Immature natural killer cell (primary cell): ENCODE data around the gene HID1. TPM values are rescaled to one million over a fixed set of nuclear protein-coding genes. Genes with fewer than 3 reads are reported as not detected.

Experiments used
- DNase-seq, 3 donors: peaks; one replicate each; pipeline ENCODE4 v3.0.0; 2022; ENCODE audit warnings: mixed read lengths in 1 of 3
- H3K27ac Mint-ChIP-seq, 6 donors: one replicate each; pipeline ENCODE4 v1.8.0; 2020; ENCODE audit warnings: mixed read lengths in 6 of 6, mild to moderate bottlenecking in 5 of 6, inconsistent platforms in 4 of 6, moderate library complexity in 3 of 6
- H3K27me3 Mint-ChIP-seq, 3 donors: one replicate each; pipeline ENCODE4 v1.8.0; 2020 to 2021; ENCODE audit warnings: low read depth in 3 of 3, mild to moderate bottlenecking in 3 of 3, mixed read lengths in 3 of 3, moderate library complexity in 3 of 3, inconsistent platforms in 1 of 3
- H3K36me3 Mint-ChIP-seq, 3 donors: one replicate each; pipeline ENCODE4 v1.8.0; 2020; ENCODE audit warnings: mixed read lengths in 3 of 3, inconsistent platforms in 2 of 3, mild to moderate bottlenecking in 2 of 3
- H3K4me1 Mint-ChIP-seq, 2 donors: one replicate each; pipeline ENCODE4 v1.8.0; 2020; ENCODE audit warnings: inconsistent platforms in 2 of 2, mild to moderate bottlenecking in 2 of 2, mixed read lengths in 2 of 2, moderate library complexity in 1 of 2
- H3K4me3 Mint-ChIP-seq, 5 donors: one replicate each; pipeline ENCODE4 v1.8.0; 2020; ENCODE audit warnings: mild to moderate bottlenecking in 5 of 5, mixed read lengths in 5 of 5, inconsistent platforms in 3 of 5, moderate library complexity in 3 of 5
- H3K9me3 Mint-ChIP-seq, 6 donors: one replicate each; pipeline ENCODE4 v1.8.0; 2020; ENCODE audit warnings: mild to moderate bottlenecking in 6 of 6, mixed read lengths in 6 of 6, inconsistent platforms in 4 of 6, moderate library complexity in 3 of 6
- polyA plus RNA-seq, 3 donors: library from polyadenylated mRNA; unstranded; fragments of 300-500 nt; fragmentation: Illumina TruSeq; gene quantifications; one replicate each; pipeline ENCODE4 v1.2.3, GENCODE V29; 2021

Gene HID1
- polyA plus RNA-seq, 3 donors from 2014 or later, result 0.34 to 0.94 TPM; not detected in 1

- Mint-ChIP-seq H3K4me1 (peaks cover 0 to 1% of the 10 kb centered on the region in 2 donors), H3K9me3 (peaks cover 0 to 3% (median 0%) of the 10 kb centered on the region in 6 donors), H3K27me3 (peaks cover 13 to 16% (median 13%) of the 10 kb centered on the region in 3 donors), H3K27ac (no peak overlapping the region), H3K36me3 (no peaks in the 10 kb centered on the region), H3K4me3 (no peak overlapping the region)
- DNase-seq, result no peak
These were observed 31.3 kb downstream of the HID1 start for GRCh38 chr17:74941128-74941725.

- DNase-seq, result no peak
- Mint-ChIP-seq H3K27ac (no peak overlapping the region), H3K36me3 (no peaks in the 10 kb centered on the region), H3K27me3 (peaks cover 9 to 19% (median 18%) of the 10 kb centered on the region in 3 donors), H3K4me3 (no peak overlapping the region), H3K9me3 (peaks cover 0 to 3% (median 0%) of the 10 kb centered on the region in 6 donors), H3K4me1 (peaks cover 0 to 1% of the 10 kb centered on the region in 2 donors)
These were observed 33.0 kb downstream of the HID1 start for GRCh38 chr17:74939534-74939933.

- peaks cover 0 to 1% of the 10 kb centered on the region in 2 donors for H3K4me1 Mint-ChIP-seq
- H3K4me3 Mint-ChIP-seq, result no peak overlapping the region
- no peaks in the 10 kb centered on the region for H3K36me3 Mint-ChIP-seq
- peaks cover 9 to 23% (median 18%) of the 10 kb centered on the region in 3 donors for H3K27me3 Mint-ChIP-seq
- no peak overlapping the region for H3K27ac Mint-ChIP-seq
- no peak for DNase-seq
- H3K9me3 Mint-ChIP-seq, result peaks cover 0 to 3% (median 0%) of the 10 kb centered on the region in 6 donors
These were observed 34.2 kb downstream of the HID1 start for GRCh38 chr17:74938194-74938950.

GRCh38 chr17:74937064-74938051, 35.2 kb downstream of the HID1 start:
- Mint-ChIP-seq H3K4me3 (no peak overlapping the region), H3K36me3 (no peaks in the 10 kb centered on the region), H3K9me3 (peaks cover 0 to 3% (median 0%) of the 10 kb centered on the region in 6 donors), H3K27me3 (peaks cover 8 to 21% (median 14%) of the 10 kb centered on the region in 3 donors), H3K27ac (no peak overlapping the region), H3K4me1 (peaks cover 0 to 1% of the 10 kb centered on the region in 2 donors)
- DNase-seq, result no peak

GRCh38 chr17:74936470-74936799, 36.1 kb downstream of the HID1 start:
- Mint-ChIP-seq H3K27me3 (peaks cover 8 to 20% (median 14%) of the 10 kb centered on the region in 3 donors), H3K4me1 (peaks cover under 1 to 1% of the 10 kb centered on the region in 2 donors), H3K9me3 (peaks cover 0 to 3% (median 0%) of the 10 kb centered on the region in 6 donors), H3K36me3 (no peaks in the 10 kb centered on the region), H3K27ac (no peak overlapping the region), H3K4me3 (no peak overlapping the region)
- DNase-seq, result no peak

GRCh38 chr17:74935585-74936469, 36.7 kb downstream of the HID1 start, which contains the start of gene OTOP3:
TSS of gene OTOP3 (plus strand) at chr17:74935898. CDS start at chr17:74935922, 24 bp downstream.
- no peak for DNase-seq
- Mint-ChIP-seq H3K36me3 (no peaks in the 10 kb centered on the region), H3K4me1 (peaks cover 1 to 5% of the 10 kb centered on the region in 2 donors), H3K27me3 (peaks cover 8 to 23% (median 15%) of the 10 kb centered on the region in 3 donors), H3K4me3 (no peak within 1 kb of the TSS), H3K9me3 (peaks cover 0 to 3% (median 0%) of the 10 kb centered on the region in 6 donors), H3K27ac (no peak within 1 kb of the TSS)

- Mint-ChIP-seq H3K27me3 (peaks cover 9 to 22% (median 13%) of the 10 kb centered on the region in 3 donors), H3K4me1 (peaks cover 1 to 5% of the 10 kb centered on the region in 2 donors), H3K9me3 (peaks cover 0 to 3% (median 0%) of the 10 kb centered on the region in 6 donors), H3K4me3 (no peak overlapping the region), H3K36me3 (no peaks in the 10 kb centered on the region), H3K27ac (no peak overlapping the region)
- DNase-seq, result no peak
These were observed 37.5 kb downstream of the HID1 start for GRCh38 chr17:74935048-74935447.

GRCh38 chr17:74930535-74931036, 42.0 kb downstream of the HID1 start:
- H3K4me3 Mint-ChIP-seq, result no peak overlapping the region
- no peaks in the 10 kb centered on the region for H3K36me3 Mint-ChIP-seq
- peaks cover 0 to 5% of the 10 kb centered on the region in 2 donors for H3K4me1 Mint-ChIP-seq
- DNase-seq, result no peak
- H3K27me3 Mint-ChIP-seq, result peaks cover 11 to 16% (median 16%) of the 10 kb centered on the region in 3 donors
- no peaks in the 10 kb centered on the region for H3K9me3 Mint-ChIP-seq
- H3K27ac Mint-ChIP-seq, result no peak overlapping the region

GRCh38 chr17:74928786-74929185, 43.8 kb downstream of the HID1 start:
- H3K27ac Mint-ChIP-seq, result no peak overlapping the region
- no peak overlapping the region for H3K4me3 Mint-ChIP-seq
- H3K4me1 Mint-ChIP-seq, result peaks cover 2 to 5% of the 10 kb centered on the region in 2 donors
- H3K27me3 Mint-ChIP-seq, result peaks cover 17 to 19% (median 18%) of the 10 kb centered on the region in 3 donors
- no peak for DNase-seq
- no peaks in the 10 kb centered on the region for H3K36me3 Mint-ChIP-seq
- H3K9me3 Mint-ChIP-seq, result no peaks in the 10 kb centered on the region

- Mint-ChIP-seq H3K4me3 (peak overlapping the region in 1 of 5 donors; percentile 40), H3K27me3 (peaks cover 16 to 24% (median 18%) of the 10 kb centered on the region in 3 donors), H3K36me3 (no peaks in the 10 kb centered on the region), H3K9me3 (no peaks in the 10 kb centered on the region), H3K4me1 (peaks cover 0 to 8% of the 10 kb centered on the region in 2 donors), H3K27ac (no peak overlapping the region)
- no peak for DNase-seq
These were observed 47.3 kb downstream of the HID1 start for GRCh38 chr17:74925242-74925641.

GRCh38 chr17:74924250-74924948, 48.2 kb downstream of the HID1 start, which contains the start of gene OTOP2:
TSS of gene OTOP2 (plus strand) at chr17:74924273. CDS start at chr17:74924633, 360 bp downstream.
- DNase-seq, result no peak
- Mint-ChIP-seq H3K36me3 (no peaks in the 10 kb centered on the region), H3K9me3 (no peaks in the 10 kb centered on the region), H3K27ac (no peak within 1 kb of the TSS), H3K4me3 (peak within 1 kb of the TSS; percentile 33 to 71 (median 67)), H3K4me1 (peaks cover 0 to 8% of the 10 kb centered on the region in 2 donors), H3K27me3 (peaks cover 16 to 29% (median 18%) of the 10 kb centered on the region in 3 donors)
